ENCODE results near the gene PODXL. TPM values are rescaled to one million over a fixed set of nuclear protein-coding genes. Genes with fewer than 3 reads are reported as not detected.
"Not testable (repeated sequence)": the region's sequence is repeated elsewhere in the genome, so short reads cannot be mapped to it uniquely, and the experiment has no call there.

PODXL gene
- total RNA-seq, 6 experiments from 2014 or later = 10.4 to 23.2 (median 21.3) TPM

GRCh38 chr7:131524115-131524514 lies 32.3 kb downstream of the PODXL start:
- Mint-ChIP-seq H3K4me3 (no peak overlapping the region), H3K9me3 (no peaks in the 10 kb centered on the region), H3K4me1 (ENCODE audit: low read depth) (peaks cover 55% of the 10 kb centered on the region), H3K27ac (no peak overlapping the region), H3K27me3 (ENCODE audit: insufficient read depth) (peaks cover 3% of the 10 kb centered on the region), H3K36me3 (ENCODE audit: low read depth) (no peaks in the 10 kb centered on the region)
- DNase-seq = no peak
- TF ChIP-seq, protein P1, sequence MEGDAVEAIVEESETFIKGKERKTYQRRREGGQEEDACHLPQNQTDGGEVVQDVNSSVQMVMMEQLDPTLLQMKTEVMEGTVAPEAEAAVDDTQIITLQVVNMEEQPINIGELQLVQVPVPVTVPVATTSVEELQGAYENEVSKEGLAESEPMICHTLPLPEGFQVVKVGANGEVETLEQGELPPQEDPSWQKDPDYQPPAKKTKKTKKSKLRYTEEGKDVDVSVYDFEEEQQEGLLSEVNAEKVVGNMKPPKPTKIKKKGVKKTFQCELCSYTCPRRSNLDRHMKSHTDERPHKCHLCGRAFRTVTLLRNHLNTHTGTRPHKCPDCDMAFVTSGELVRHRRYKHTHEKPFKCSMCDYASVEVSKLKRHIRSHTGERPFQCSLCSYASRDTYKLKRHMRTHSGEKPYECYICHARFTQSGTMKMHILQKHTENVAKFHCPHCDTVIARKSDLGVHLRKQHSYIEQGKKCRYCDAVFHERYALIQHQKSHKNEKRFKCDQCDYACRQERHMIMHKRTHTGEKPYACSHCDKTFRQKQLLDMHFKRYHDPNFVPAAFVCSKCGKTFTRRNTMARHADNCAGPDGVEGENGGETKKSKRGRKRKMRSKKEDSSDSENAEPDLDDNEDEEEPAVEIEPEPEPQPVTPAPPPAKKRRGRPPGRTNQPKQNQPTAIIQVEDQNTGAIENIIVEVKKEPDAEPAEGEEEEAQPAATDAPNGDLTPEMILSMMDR (IDR thresholded peaks at IDR 0.05) = no peak

DNA sequence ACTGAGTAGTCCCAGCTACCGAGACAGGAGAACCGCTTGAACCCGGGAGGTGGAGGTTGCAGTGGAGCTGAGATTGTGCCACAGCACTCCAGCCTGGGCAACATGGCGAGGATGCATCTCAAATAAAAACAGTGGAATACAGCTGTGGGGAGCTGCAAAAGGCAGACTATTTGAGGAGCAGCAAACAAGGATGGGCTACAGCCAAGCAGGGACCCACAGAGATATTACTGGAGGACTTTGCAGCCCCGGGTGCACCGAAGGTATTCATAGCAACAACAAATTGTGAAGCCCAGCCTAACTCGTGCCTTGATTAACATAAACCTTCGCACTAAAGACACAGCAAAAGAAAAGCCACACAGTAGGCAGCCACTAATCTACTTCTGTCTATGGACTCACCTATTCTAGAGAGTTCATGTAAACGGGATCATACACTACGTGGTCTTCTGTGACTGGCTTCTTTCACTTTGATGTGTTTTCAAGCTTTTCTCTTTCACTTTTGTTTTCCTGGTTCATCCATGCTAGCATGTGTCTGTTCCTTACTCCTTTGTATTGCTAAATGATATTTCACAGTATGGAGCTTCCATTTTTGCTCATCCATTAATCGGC lies 34.0 kb downstream of the PODXL start:
- H3K27me3 Mint-ChIP-seq (ENCODE audit: insufficient read depth) = peaks cover 5% of the 10 kb centered on the region; the same call in 1 of the 2 replicates
- no peak for DNase-seq

DNA sequence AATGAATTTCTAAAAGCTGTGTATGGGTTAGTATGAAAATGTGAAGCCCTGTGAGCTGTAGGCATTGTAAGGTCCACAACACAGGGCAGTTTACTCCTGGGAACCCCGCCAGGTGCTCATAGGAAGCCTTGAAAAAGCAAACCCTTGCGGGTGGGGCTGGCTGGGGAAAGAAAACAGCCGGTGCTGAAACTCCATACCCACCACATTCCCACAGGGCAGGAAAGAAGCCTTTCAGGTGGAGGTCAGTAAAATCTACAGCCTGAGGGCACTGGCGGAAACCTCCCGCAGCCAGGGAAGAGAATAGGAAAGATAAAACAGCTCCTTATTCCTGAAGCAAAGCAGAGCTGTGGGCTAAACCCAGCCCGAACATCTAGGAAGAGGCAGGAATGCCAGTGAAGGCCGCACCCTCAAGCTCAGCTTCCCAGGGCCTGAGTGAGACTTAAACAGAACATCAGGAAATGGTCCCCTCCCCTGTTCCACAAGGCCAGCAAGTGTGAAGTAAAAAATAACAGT lies 34.7 kb downstream of the PODXL start:
- Mint-ChIP-seq H3K27me3 (ENCODE audit: insufficient read depth) (peaks cover 5% of the 10 kb centered on the region; the same call in 1 of the 2 replicates), H3K27ac (peak overlapping the region; percentile 76), H3K4me3 (peak overlapping the region; percentile 39; the same call in 1 of the 2 replicates), H3K36me3 (ENCODE audit: low read depth) (no peaks in the 10 kb centered on the region; the same call in 1 of the 2 replicates), H3K4me1 (ENCODE audit: low read depth) (peaks cover 57% of the 10 kb centered on the region), H3K9me3 (no peaks in the 10 kb centered on the region)
- TF ChIP-seq, protein P1 (IDR thresholded peaks at IDR 0.05) = no peak
- DNase-seq = no peak

More for the DNA sequence above, 34.0 kb downstream of the PODXL start:
- peak overlapping the region; percentile 76 for H3K27ac Mint-ChIP-seq
- H3K9me3 Mint-ChIP-seq = no peaks in the 10 kb centered on the region
- peak overlapping the region; percentile 71; the same call in 1 of the 2 replicates for H3K4me3 Mint-ChIP-seq
- H3K36me3 Mint-ChIP-seq (ENCODE audit: low read depth) = no peaks in the 10 kb centered on the region; the same call in 1 of the 2 replicates
- peaks cover 60% of the 10 kb centered on the region for H3K4me1 Mint-ChIP-seq (ENCODE audit: low read depth)
- TF ChIP-seq, protein P1 (IDR thresholded peaks at IDR 0.05) = no peak

DNA sequence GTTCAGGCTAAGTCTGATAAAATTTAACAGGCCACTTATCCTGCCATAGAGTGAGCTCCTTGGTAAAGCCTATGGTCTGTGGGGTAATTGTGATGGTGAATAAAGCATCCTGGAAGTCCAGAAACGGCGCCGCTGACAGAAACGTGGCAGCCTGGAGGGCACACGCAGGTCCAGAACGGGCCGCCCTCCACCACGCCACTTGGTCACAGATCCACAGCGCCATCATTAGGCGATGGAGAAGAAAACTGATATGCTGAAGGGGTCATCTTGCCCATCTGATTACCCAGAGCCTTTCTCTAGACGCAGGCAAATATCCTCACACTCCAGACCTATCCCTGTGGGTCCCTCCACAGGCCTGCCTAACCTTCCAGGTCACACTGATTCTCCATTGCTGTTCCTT lies 37.8 kb downstream of the PODXL start:
- TF ChIP-seq, protein P1 (IDR thresholded peaks at IDR 0.05) = 0 out of 2 replicates have a peak, but pooled peaks have one; percentile 11
- H3K36me3 Mint-ChIP-seq (ENCODE audit: low read depth) = no peaks in the 10 kb centered on the region; the same call in 1 of the 2 replicates

DNA sequence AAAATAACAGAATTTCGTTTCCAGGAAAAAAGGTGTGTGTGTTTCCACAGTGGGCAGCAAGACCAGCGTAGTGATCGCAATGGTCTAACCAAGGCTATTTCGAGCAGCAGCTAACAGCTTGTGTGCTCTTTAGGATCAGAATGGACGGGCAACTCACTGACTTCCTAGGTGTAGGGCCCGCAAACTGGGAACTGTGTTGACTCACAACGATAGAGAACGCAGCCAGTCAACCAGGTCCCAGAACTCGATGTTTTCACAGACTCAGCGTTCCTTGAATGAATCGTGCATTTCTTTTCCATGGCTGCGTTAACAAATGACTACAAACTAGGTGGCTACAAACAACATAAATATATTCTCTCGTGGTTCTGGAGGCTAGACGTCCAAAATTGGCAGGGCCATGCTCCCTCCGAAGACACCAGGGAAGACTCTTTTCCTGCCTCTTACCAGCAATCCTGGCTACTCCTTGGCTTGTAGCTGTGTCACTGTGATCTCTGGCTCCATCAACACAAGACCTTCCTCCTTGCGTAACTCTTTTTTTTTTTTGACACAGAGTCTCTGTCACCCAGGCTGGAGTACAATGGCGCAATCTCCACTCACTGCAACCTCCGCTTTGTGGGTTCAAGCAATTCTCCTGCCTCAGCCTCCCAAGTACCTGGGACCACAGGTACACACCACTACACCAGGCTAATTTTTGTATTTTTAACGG lies 39.1 kb downstream of the PODXL start:
- no peaks in the 10 kb centered on the region for H3K9me3 Mint-ChIP-seq
- no peak overlapping the region for H3K27ac Mint-ChIP-seq
- peaks cover 50% of the 10 kb centered on the region for H3K4me1 Mint-ChIP-seq (ENCODE audit: low read depth)
- H3K4me3 Mint-ChIP-seq = no peak overlapping the region
- TF ChIP-seq, protein P1 (IDR thresholded peaks at IDR 0.05) = no peak
- H3K36me3 Mint-ChIP-seq (ENCODE audit: low read depth) = no peaks in the 10 kb centered on the region; the same call in 1 of the 2 replicates
- peaks cover 5% of the 10 kb centered on the region; the same call in 1 of the 2 replicates for H3K27me3 Mint-ChIP-seq (ENCODE audit: insufficient read depth)
- no peak for DNase-seq

More for the DNA sequence above, 37.8 kb downstream of the PODXL start:
- peaks cover 5% of the 10 kb centered on the region; the same call in 1 of the 2 replicates for H3K27me3 Mint-ChIP-seq (ENCODE audit: insufficient read depth)
- H3K4me1 Mint-ChIP-seq (ENCODE audit: low read depth) = peaks cover 48% of the 10 kb centered on the region
- H3K27ac Mint-ChIP-seq = no peak overlapping the region
- no peak for DNase-seq
- H3K4me3 Mint-ChIP-seq = no peak overlapping the region
- H3K9me3 Mint-ChIP-seq = no peaks in the 10 kb centered on the region

DNA sequence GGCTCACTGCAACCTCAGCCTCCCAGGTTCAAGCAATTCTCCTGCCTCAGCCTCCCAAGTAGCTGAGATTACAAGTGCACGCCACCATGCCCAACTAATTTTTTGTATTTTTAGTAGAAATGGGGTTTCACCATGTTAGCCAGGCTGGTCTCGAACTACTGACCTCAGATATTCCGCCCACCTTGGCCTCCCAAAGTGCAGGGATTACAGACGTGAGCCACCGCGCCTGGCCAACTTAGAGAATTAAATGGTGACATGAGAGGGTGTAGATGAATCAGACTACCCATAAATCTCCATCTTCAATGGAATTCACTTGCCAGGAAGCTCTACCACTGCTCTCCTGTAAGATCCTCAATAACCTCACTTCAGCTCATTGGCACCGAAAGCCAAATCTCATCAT lies 41.0 kb downstream of the PODXL start:
- H3K4me1 Mint-ChIP-seq (ENCODE audit: low read depth) = peaks cover 45% of the 10 kb centered on the region
- H3K27me3 Mint-ChIP-seq (ENCODE audit: insufficient read depth); H3K9me3 Mint-ChIP-seq; DNase-seq; H3K36me3 Mint-ChIP-seq (ENCODE audit: low read depth); H3K4me3 Mint-ChIP-seq; H3K27ac Mint-ChIP-seq: not testable (repeated sequence)
